Gastrocnemius medialis (tissue), 4 donors: Measurements from ENCODE around the gene GRHPR. TPM values are rescaled to one million over a fixed set of nuclear protein-coding genes. Genes with fewer than 3 reads are reported as not detected.

Experiments used
- ATAC-seq, 2 donors: fragments of 150-250 bp; one replicate each; pipeline ENCODE4 v1.9.1; 2016
- DNase-seq, 2 donors: peaks; one replicate each; pipeline ENCODE4 v3.0.0-alpha.2; 2019
- H3K27ac ChIP-seq, 4 donors: fragments of 200-600 bp; sonication (generic); 1 replicate in 1 of 4; 2 replicates in 3 of 4; pipeline ENCODE4 v1.5.1; 2016 to 2018; ENCODE audit warnings: mild to moderate bottlenecking in 2 of 4, moderate library complexity in 1 of 4
- H3K27me3 ChIP-seq, 3 donors: fragments of 200-600 bp; sonication (generic) in 2 of 3; 1 replicate in 1 of 3; 2 replicates in 2 of 3; pipeline versions ENCODE4 v1.5.1 to v1.6.0; 2016 to 2019; ENCODE audit warnings: mild to moderate bottlenecking in 1 of 3, moderate library complexity in 1 of 3
- H3K36me3 ChIP-seq, 2 donors: fragments of 200-600 bp; sonication (generic) in 1 of 2; one replicate each; pipeline ENCODE4 v1.5.1; 2017 to 2018
- H3K4me1 ChIP-seq, 2 donors: fragments of 200-600 bp; sonication (generic) in 1 of 2; one replicate each; pipeline ENCODE4 v1.5.1; 2016 to 2017; ENCODE audit warnings: mild to moderate bottlenecking in 2 of 2
- H3K4me3 ChIP-seq, 4 donors: fragments of 200-600 bp; sonication (generic) in 3 of 4; 1 replicate in 1 of 4; 2 replicates in 3 of 4; pipeline ENCODE4 v1.5.1; 2016 to 2019; ENCODE audit warnings: mild to moderate bottlenecking in 2 of 4
- H3K9me3 ChIP-seq, 3 donors: fragments of 200-600 bp; sonication (generic) in 2 of 3; 1 replicate in 1 of 3; 2 replicates in 2 of 3; pipeline ENCODE4 v1.5.1; 2016 to 2019
- POLR2A ChIP-seq, 2 donors: fragments of 450-650 bp; IDR thresholded peaks; one replicate each; pipeline ENCODE4 v1.6.1; 2017; ENCODE audit warnings: antibody characterized with exemption in 2 of 2, mild to moderate bottlenecking in 2 of 2, moderate library complexity in 2 of 2
- in situ Hi-C, 4 donors: fragments of 200-750 bp; cut with MboI; loops; one replicate each; pipeline versions ENCODE4 v1.15.0 to v1.8.0; 2017; ENCODE audit warnings: low sequenced_read_pairs in 4 of 4
- intact Hi-C: fragments of 100-400 bp; cut with DNase I; formaldehyde crosslinking; loops from one replicate; pipeline ENCODE4 v1.15.1; 2023; ENCODE audit warnings: low total_unique reads
- total RNA-seq, 4 donors: library from RNA; depleted of rRNA; stranded (reverse); fragments of >200 nt; gene quantifications; one replicate each; pipeline versions ENCODE4 v1.1.0 to v1.2.3, GENCODE V29; 2016
- TF ChIP-seq, protein P1 (sequence below), 5 experiments: fragments of 450-650 bp in 3 of 5; fragments of 200-600 bp in 2 of 5; sonication (generic) in 2 of 5; IDR thresholded peaks in 4 of 5; conservative IDR thresholded peaks in 1 of 5; 1 replicate in 4 of 5; 2 replicates in 1 of 5; pipeline ENCODE4 v1.5.1; 2016 to 2019; ENCODE audit warnings: antibody characterized with exemption in 5 of 5, mild to moderate bottlenecking in 3 of 5, moderate library complexity in 3 of 5

The GRHPR gene
- total RNA-seq, 4 donors from 2014 or later, result 119 to 138 (median 128) TPM

DNA sequence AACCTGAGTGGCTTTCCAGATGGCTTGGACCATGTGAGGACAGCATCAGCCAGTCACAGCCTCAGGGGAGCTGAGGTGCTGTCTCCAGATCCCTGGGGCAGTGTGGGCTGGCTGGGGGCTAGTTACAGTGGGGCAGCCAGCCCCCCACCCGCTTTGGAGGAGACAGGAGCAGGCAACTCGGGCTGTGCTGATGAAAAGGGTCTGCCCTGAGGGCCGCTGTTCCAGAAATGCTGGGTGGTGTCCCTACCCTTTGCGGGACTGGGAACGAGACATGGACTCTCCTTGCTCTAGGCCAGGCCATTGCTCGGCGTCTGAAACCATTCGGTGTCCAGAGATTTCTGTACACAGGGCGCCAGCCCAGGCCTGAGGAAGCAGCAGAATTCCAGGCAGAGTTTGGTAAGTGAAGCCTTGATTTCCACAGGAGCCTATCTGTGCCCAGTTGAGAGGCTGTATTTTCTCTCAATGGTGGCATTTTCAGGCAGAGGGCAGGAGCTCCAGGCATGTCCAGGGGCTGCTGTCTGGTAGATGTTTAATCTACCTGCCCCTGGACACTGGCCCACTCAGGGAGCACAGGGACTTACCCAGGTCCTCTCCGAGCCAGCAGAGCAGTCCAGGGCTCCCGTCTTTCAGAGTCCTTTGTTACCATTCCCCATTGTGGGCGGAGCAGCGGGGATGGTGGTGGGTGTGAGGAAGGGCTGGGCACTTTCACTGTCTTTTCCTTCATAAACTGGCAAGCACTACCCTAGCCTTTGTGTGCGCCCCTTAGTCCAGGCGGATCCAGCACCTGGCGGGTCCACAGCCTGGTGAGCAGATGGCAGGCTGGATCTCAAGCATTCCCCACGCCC lies 7.2 kb downstream of the GRHPR start:
- ATAC-seq, result no peak
- in situ Hi-C loops, result no loop called here
- H3K4me1 ChIP-seq, result peaks cover 19 to 29% of the 10 kb centered on the region in 2 donors
- H3K36me3 ChIP-seq, result peaks cover 0 to 52% of the 10 kb centered on the region in 2 donors
- no peak overlapping the region for H3K4me3 ChIP-seq
- DNase-seq, result no peak
- no peak overlapping the region for H3K27ac ChIP-seq
- no peaks in the 10 kb centered on the region for H3K27me3 ChIP-seq
- no peak for TF ChIP-seq POLR2A (IDR thresholded peaks at IDR 0.05)
- TF ChIP-seq, protein P1, sequence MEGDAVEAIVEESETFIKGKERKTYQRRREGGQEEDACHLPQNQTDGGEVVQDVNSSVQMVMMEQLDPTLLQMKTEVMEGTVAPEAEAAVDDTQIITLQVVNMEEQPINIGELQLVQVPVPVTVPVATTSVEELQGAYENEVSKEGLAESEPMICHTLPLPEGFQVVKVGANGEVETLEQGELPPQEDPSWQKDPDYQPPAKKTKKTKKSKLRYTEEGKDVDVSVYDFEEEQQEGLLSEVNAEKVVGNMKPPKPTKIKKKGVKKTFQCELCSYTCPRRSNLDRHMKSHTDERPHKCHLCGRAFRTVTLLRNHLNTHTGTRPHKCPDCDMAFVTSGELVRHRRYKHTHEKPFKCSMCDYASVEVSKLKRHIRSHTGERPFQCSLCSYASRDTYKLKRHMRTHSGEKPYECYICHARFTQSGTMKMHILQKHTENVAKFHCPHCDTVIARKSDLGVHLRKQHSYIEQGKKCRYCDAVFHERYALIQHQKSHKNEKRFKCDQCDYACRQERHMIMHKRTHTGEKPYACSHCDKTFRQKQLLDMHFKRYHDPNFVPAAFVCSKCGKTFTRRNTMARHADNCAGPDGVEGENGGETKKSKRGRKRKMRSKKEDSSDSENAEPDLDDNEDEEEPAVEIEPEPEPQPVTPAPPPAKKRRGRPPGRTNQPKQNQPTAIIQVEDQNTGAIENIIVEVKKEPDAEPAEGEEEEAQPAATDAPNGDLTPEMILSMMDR (IDR thresholded peaks at IDR 0.05 in 4 of 5, conservative IDR thresholded peaks at IDR 0.05 in 1 of 5), result no peak
- no peaks in the 10 kb centered on the region for H3K9me3 ChIP-seq
- intact Hi-C loops, result no loop called here

DNA sequence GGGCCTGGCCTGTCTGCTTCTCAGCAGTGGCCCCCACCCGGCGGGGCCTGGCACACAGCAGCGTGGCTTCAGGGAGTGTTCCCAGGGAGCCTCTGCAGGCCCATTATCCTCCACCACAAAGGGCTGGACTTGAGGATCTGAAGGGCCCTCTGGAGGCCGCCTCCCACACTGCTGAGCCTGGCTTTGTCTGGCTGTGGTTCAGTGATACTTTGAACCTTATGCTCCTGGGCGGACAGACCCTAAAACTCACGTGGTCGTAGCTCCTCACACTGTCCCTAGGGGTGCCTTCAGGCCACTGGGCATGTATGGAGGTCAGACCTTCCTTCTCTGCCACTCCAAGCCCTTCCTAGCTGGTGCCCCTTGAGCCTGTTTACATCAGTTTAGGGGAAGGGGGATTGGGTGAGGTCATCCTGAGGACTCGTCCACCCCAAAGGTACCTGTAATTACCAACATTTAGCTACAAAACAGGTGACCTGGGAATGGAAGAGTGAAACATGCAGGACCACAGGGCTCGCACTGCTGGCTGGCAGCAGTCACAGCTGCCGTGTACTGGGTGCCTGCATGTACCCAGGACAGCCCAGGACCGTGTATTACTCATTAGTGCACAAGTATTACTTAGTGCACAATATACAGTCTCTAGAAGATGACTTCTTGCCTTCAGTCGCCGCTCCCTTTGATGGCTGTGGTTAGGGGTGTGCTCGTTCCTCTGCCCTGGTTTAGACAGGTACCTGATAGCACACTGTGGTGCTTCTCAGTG lies 8.5 kb downstream of the GRHPR start:
- TF ChIP-seq, protein P1 (IDR thresholded peaks at IDR 0.05 in 4 of 5, conservative IDR thresholded peaks at IDR 0.05 in 1 of 5), result no peak
- TF ChIP-seq POLR2A (IDR thresholded peaks at IDR 0.05), result no peak
- Histone ChIP-seq H3K27me3 (no peaks in the 10 kb centered on the region), H3K4me1 (peaks cover 15 to 26% of the 10 kb centered on the region in 2 donors), H3K36me3 (peaks cover 0 to 64% of the 10 kb centered on the region in 2 donors), H3K4me3 (no peak overlapping the region), H3K27ac (no peak overlapping the region), H3K9me3 (no peaks in the 10 kb centered on the region)
- intact Hi-C loops, result no loop called here
- no peak for ATAC-seq
- no peak for DNase-seq
- in situ Hi-C loops, result no loop called here

DNA sequence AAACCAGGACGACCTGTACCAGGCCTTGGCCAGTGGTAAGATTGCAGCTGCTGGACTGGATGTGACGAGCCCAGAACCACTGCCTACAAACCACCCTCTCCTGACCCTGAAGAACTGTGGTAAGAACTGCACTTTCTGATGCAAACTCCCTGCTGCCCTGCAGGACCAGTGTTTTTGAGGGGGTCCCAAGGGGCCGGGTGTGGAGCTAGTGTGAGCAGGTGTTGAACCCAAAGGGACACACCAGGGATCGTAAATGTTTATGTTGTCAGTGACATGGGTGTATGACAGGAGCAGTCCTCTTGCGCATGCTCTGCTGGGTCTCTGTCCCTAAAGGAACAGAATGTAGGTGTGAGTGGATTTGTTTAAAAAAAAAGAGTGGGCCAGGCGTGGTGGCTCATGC lies 9.5 kb downstream of the GRHPR start:
- intact Hi-C loops, result no loop called here
- in situ Hi-C loops, result no loop called here
- ATAC-seq, result no peak

DNA sequence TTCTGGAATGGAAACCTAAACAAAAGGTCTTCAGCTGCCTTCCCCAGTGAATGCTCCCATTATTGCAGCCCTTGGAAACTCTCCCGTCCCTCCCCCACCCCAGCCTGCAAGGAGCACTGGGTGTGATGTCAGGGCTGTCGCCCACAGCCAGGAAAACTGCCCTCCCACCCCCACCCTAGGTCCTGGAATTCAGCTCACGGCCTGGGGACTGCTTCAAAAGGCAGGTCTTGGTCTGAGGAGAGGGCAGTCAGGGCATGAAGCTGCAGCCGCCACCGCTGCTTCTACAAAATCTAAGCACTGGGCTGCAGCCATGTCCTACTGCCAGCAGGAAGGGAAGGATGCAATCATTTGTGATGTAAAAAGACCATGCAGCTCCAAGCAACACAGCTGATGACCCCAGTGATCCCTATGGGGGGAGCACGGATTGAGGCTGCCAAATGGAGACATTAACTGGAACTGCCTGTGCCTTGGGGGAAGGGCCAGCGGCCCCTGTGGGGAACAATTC lies 11.4 kb downstream of the GRHPR start:
- ATAC-seq, result no peak
- Histone ChIP-seq H3K27ac (peak overlapping the region in 2 of 4 donors; percentile 23 to 47), H3K4me1 (peaks cover 36 to 47% of the 10 kb centered on the region in 2 donors), H3K36me3 (peaks cover 0 to 68% of the 10 kb centered on the region in 2 donors), H3K4me3 (no peak overlapping the region), H3K9me3 (no peaks in the 10 kb centered on the region), H3K27me3 (no peaks in the 10 kb centered on the region)
- in situ Hi-C loops (no loop called here), intact Hi-C loops (no loop called here)
- TF ChIP-seq, protein P1 (IDR thresholded peaks at IDR 0.05 in 4 of 5, conservative IDR thresholded peaks at IDR 0.05 in 1 of 5), result no peak
- TF ChIP-seq POLR2A (IDR thresholded peaks at IDR 0.05), result no peak
- no peak for DNase-seq

More for the DNA sequence above, 9.5 kb downstream of the GRHPR start:
- no peak for TF ChIP-seq POLR2A (IDR thresholded peaks at IDR 0.05)
- TF ChIP-seq, protein P1 (IDR thresholded peaks at IDR 0.05 in 4 of 5, conservative IDR thresholded peaks at IDR 0.05 in 1 of 5), result no peak
- Histone ChIP-seq H3K27me3 (no peaks in the 10 kb centered on the region), H3K4me3 (no peak overlapping the region), H3K9me3 (no peaks in the 10 kb centered on the region), H3K36me3 (peaks cover 0 to 68% of the 10 kb centered on the region in 2 donors), H3K27ac (peak overlapping the region in 2 of 4 donors; percentile 47 to 52), H3K4me1 (peaks cover 21 to 28% of the 10 kb centered on the region in 2 donors)
- DNase-seq, result no peak
